Measurements from ENCODE around the gene SETX.

GRCh38 chr9:132312873-132313272 lies 41.9 kb downstream of the SETX start:
- no peak for TF ChIP-seq CTCF (IDR thresholded peaks at IDR 0.05)
- TF ChIP-seq POLR2A (IDR thresholded peaks at IDR 0.05) = no peak

Measured in sigmoid colon (tissue), 3 donors.